HFFc6 (cell line): ENCODE data around the gene SNIP1. TPM values are rescaled to one million over a fixed set of nuclear protein-coding genes. Genes with fewer than 3 reads are reported as not detected.
"Not testable (repeated sequence)": the region's sequence is repeated elsewhere in the genome, so short reads cannot be mapped to it uniquely, and the experiment has no call there.

Source experiments
- DNase-seq: peaks from one replicate; pipeline ENCODE4 v3.0.0-alpha.2; 2018
- H3K27ac Mint-ChIP-seq: 2 replicates; pipeline ENCODE4 v1.8.0; 2020; ENCODE audit warnings: mild to moderate bottlenecking, mixed read lengths
- H3K27me3 Mint-ChIP-seq: 2 replicates; pipeline ENCODE4 v1.8.0; 2021; ENCODE audit warnings: mild to moderate bottlenecking, moderate library complexity, mixed read lengths; ENCODE audit not compliant: insufficient read depth
- H3K36me3 Mint-ChIP-seq: 2 replicates; pipeline ENCODE4 v1.8.0; 2021; ENCODE audit warnings: low read depth, mixed read lengths
- H3K4me1 Mint-ChIP-seq: 2 replicates; pipeline ENCODE4 v1.8.0; 2020; ENCODE audit warnings: low read depth, mixed read lengths
- H3K4me3 Mint-ChIP-seq: 2 replicates; pipeline ENCODE4 v1.8.0; 2020; ENCODE audit warnings: mild to moderate bottlenecking, moderate library complexity, mixed read lengths
- H3K9me3 Mint-ChIP-seq: 2 replicates; pipeline ENCODE4 v1.8.0; 2020; ENCODE audit warnings: mild to moderate bottlenecking, mixed read lengths
- total RNA-seq, 6 experiments: library from RNA; stranded (reverse); fragmentation: NEBNext Ultra II Directional; extraction: Animal tissue kit (Norgen Biotek cat#: 25700); gene quantifications; 2 replicates in 1 of 6; 3 replicates in 5 of 6; pipeline ENCODE4 v1.2.3, GENCODE V29; 2021
- TF ChIP-seq, protein P1 (sequence below): fragments of 200-600 bp; sonication (generic); IDR thresholded peaks from 2 replicates; pipeline ENCODE4 v1.5.0; 2021; ENCODE audit warnings: antibody characterized with exemption, mild to moderate bottlenecking

The SNIP1 gene
- total RNA-seq, 6 experiments from 2014 or later = 15.7 to 19.3 (median 18.0) TPM

DNA sequence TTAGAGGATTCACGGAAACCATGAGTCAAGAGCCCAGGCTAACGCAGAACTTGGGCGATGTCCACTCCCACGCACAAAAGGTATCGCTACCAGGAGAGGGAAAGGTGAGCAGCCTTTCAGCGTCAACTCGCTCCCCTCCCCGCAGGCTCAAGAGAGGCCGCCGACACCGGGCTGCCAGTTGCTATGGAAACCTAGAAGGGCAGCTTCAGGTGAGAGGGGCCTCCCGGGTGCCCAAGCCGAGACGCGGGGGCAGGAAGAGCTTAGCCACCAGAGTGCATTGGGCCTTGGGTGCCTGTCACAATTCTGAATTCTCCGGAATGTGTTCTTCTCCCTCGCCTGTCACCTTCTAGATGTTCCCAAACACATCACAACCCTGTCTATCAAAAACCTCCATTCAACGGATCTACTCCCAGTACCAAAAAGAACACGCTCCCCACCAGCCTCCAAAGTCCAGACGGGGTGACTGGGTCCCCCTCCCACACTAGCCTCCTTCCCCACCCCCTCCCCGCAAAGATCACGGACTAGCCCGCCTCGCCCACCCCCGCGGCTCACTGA, 40.2 kb downstream of the SNIP1 start:
- no peaks in the 10 kb centered on the region; the same call in none of the 2 replicates for H3K27me3 Mint-ChIP-seq
- no peaks in the 10 kb centered on the region for H3K9me3 Mint-ChIP-seq
- H3K4me1 Mint-ChIP-seq = peaks cover 32% of the 10 kb centered on the region
- DNase-seq = peak; percentile 1
- peak overlapping the region; percentile 85 for H3K27ac Mint-ChIP-seq
- H3K36me3 Mint-ChIP-seq = peaks cover 20% of the 10 kb centered on the region; the same call in 1 of the 2 replicates
- TF ChIP-seq, protein P1, sequence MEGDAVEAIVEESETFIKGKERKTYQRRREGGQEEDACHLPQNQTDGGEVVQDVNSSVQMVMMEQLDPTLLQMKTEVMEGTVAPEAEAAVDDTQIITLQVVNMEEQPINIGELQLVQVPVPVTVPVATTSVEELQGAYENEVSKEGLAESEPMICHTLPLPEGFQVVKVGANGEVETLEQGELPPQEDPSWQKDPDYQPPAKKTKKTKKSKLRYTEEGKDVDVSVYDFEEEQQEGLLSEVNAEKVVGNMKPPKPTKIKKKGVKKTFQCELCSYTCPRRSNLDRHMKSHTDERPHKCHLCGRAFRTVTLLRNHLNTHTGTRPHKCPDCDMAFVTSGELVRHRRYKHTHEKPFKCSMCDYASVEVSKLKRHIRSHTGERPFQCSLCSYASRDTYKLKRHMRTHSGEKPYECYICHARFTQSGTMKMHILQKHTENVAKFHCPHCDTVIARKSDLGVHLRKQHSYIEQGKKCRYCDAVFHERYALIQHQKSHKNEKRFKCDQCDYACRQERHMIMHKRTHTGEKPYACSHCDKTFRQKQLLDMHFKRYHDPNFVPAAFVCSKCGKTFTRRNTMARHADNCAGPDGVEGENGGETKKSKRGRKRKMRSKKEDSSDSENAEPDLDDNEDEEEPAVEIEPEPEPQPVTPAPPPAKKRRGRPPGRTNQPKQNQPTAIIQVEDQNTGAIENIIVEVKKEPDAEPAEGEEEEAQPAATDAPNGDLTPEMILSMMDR = no peak
- H3K4me3 Mint-ChIP-seq = peak overlapping the region; percentile 97

GRCh38 chr1:37509181-37509580, 44.9 kb downstream of the SNIP1 start:
- Mint-ChIP-seq H3K9me3 (no peaks in the 10 kb centered on the region), H3K27ac (no peak overlapping the region), H3K4me3 (no peak overlapping the region), H3K36me3 (peaks cover 38% of the 10 kb centered on the region), H3K27me3 (no peaks in the 10 kb centered on the region), H3K4me1 (peaks cover 22% of the 10 kb centered on the region)
- peak; percentile 41 for DNase-seq
- TF ChIP-seq, protein P1 = peak; percentile 35

GRCh38 chr1:37506740-37507139, 47.4 kb downstream of the SNIP1 start:
- H3K36me3 Mint-ChIP-seq = peaks cover 33% of the 10 kb centered on the region
- TF ChIP-seq, protein P1 = no peak
- H3K4me1 Mint-ChIP-seq = peaks cover 12% of the 10 kb centered on the region
- no peak overlapping the region for H3K27ac Mint-ChIP-seq
- no peak overlapping the region for H3K4me3 Mint-ChIP-seq
- H3K9me3 Mint-ChIP-seq = no peaks in the 10 kb centered on the region
- no peak for DNase-seq
- H3K27me3 Mint-ChIP-seq = no peaks in the 10 kb centered on the region

- not testable (repeated sequence) for H3K27me3 Mint-ChIP-seq, H3K9me3 Mint-ChIP-seq, H3K27ac Mint-ChIP-seq, H3K4me3 Mint-ChIP-seq, DNase-seq
- peaks cover 15% of the 10 kb centered on the region for H3K4me1 Mint-ChIP-seq
- peaks cover 16% of the 10 kb centered on the region for H3K36me3 Mint-ChIP-seq
These were observed 51.3 kb downstream of the SNIP1 start for GRCh38 chr1:37502791-37503190.

GRCh38 chr1:37502104-37502503, 52.0 kb downstream of the SNIP1 start:
- TF ChIP-seq, protein P1 = no peak
- Mint-ChIP-seq H3K4me1 (peaks cover 15% of the 10 kb centered on the region), H3K4me3 (no peak overlapping the region), H3K27me3 (no peaks in the 10 kb centered on the region), H3K27ac (no peak overlapping the region), H3K36me3 (peaks cover 11% of the 10 kb centered on the region), H3K9me3 (no peaks in the 10 kb centered on the region)
- DNase-seq = no peak

DNA sequence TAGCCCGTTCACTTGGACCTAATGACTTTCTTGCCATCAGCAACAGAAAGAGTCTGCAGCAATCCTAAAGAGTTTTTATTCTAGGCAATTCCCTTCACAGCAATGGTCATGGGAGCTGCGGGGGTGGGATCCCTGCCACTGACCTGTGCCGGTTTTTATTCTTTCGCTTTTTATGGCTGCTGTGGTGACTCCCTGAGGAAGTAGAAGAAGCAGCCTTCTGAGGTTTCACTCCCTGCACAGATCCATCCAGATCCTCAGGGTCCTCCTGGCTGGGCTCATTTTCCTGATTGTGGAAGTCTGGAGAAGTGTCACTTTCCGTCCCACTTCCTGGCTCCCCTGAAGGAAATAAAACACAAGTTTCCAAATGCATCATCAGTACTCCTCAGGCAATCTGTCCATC, 52.4 kb downstream of the SNIP1 start:
- H3K27me3 Mint-ChIP-seq = no peaks in the 10 kb centered on the region
- TF ChIP-seq, protein P1 = no peak
- no peak for DNase-seq
- H3K9me3 Mint-ChIP-seq = no peaks in the 10 kb centered on the region
- H3K4me1 Mint-ChIP-seq = peaks cover 16% of the 10 kb centered on the region
- H3K36me3 Mint-ChIP-seq = peaks cover 11% of the 10 kb centered on the region
- no peak overlapping the region for H3K4me3 Mint-ChIP-seq
- no peak overlapping the region for H3K27ac Mint-ChIP-seq
